Left lung (tissue), 10 donors: Measurements from ENCODE around the gene GPRC6A. TPM values are rescaled to one million over a fixed set of nuclear protein-coding genes. Genes with fewer than 3 reads are reported as not detected.

Source experiments
- ATAC-seq: fragments of 200-7000 bp; cut with Tn5 transposase; one replicate; pipeline ENCODE4 v1.9.1; 2020; ENCODE audit warnings: moderate library complexity
- DNase-seq, 4 donors: peaks; one replicate each; pipeline ENCODE4 v3.0.0-alpha.2; 2013 to 2020
- H3K27ac ChIP-seq, 2 donors: fragments of 200-600 bp; sonication (generic) in 1 of 2; one replicate each; pipeline versions ENCODE4 v1.5.0 to v1.8.0; 2020 to 2021
- H3K27me3 ChIP-seq, 2 donors: fragments of 200-600 bp; sonication (generic) in 1 of 2; one replicate each; pipeline versions ENCODE4 v1.5.0 to v1.8.0; 2020 to 2021
- H3K36me3 ChIP-seq, 2 donors: fragments of 200-600 bp; sonication (generic) in 1 of 2; one replicate each; pipeline versions ENCODE4 v1.5.0 to v1.8.0; 2020 to 2021
- H3K4me1 ChIP-seq, 2 donors: fragments of 200-600 bp; one replicate each; pipeline ENCODE4 v1.8.0; 2021
- H3K4me3 ChIP-seq, 2 donors: fragments of 200-600 bp; sonication (generic) in 1 of 2; one replicate each; pipeline versions ENCODE4 v1.5.0 to v1.8.0; 2020 to 2021; ENCODE audit warnings: mild to moderate bottlenecking in 1 of 2
- H3K9me3 ChIP-seq, 2 donors: fragments of 200-600 bp; sonication (generic) in 1 of 2; one replicate each; pipeline versions ENCODE4 v1.5.0 to v1.8.0; 2020 to 2021
- CTCF ChIP-seq, 2 donors: fragments of 200-600 bp; sonication (generic) in 1 of 2; IDR thresholded peaks; one replicate each; pipeline versions ENCODE4 v1.5.0 to v1.8.0; 2021; ENCODE audit warnings: antibody characterized with exemption in 2 of 2
- intact Hi-C, 2 donors: fragments of 100-400 bp; cut with DNase I; formaldehyde crosslinking; loops; one replicate each; pipeline versions ENCODE4 v1.11.2 to v1.14.2; 2022
- polyA plus RNA-seq, 6 donors: library from polyadenylated mRNA; unstranded; fragments of 120-200 nt; gene quantifications; one replicate each; pipeline ENCODE4 v1.2.1, GENCODE V29; 2013; ENCODE audit not compliant: insufficient read length in 6 of 6
- total RNA-seq, 2 donors: library from RNA; stranded (reverse); fragmentation: NEBNext Ultra II Directional; extraction: Animal tissue kit (Norgen Biotek cat#: 25700); gene quantifications; one replicate each; pipeline ENCODE4 v1.2.1, GENCODE V29; 2021
- donor health status: DM: no; HTN: yes; CAD: no.
- donor health status: DM: no; HTN: no; CAD: no.

The GPRC6A gene
- total and polyA plus RNA-seq, 8 donors: 0.10 to 0.33 (median 0.13) TPM; not detected in 1

GRCh38 chr6:116783852-116784251, 45.0 kb downstream of the GPRC6A start:
- no peaks in the 10 kb centered on the region for H3K9me3 ChIP-seq
- intact Hi-C loops: no loop called here
- ATAC-seq: no peak

GRCh38 chr6:116779573-116780164, 49.2 kb downstream of the GPRC6A start:
- Histone ChIP-seq H3K4me1 (no peaks in the 10 kb centered on the region), H3K27me3 (peaks cover 0 to 16% of the 10 kb centered on the region in 2 donors), H3K27ac (no peak overlapping the region), H3K36me3 (no peaks in the 10 kb centered on the region), H3K9me3 (no peaks in the 10 kb centered on the region), H3K4me3 (no peak overlapping the region)
- intact Hi-C loops: no loop called here
- peak in 2 of 4 donors; percentile 37 to 68 for DNase-seq
- peak in 1 of 2 donors; percentile 24 for TF ChIP-seq CTCF (IDR thresholded peaks at IDR 0.05)
- peak; percentile 64 for ATAC-seq

More at GRCh38 chr6:116783852-116784251, 45.0 kb downstream of the GPRC6A start:
- no peak overlapping the region for H3K27ac ChIP-seq
- peaks cover 0 to 11% of the 10 kb centered on the region in 2 donors for H3K27me3 ChIP-seq
- H3K36me3 ChIP-seq: no peaks in the 10 kb centered on the region
- no peak overlapping the region for H3K4me3 ChIP-seq
- no peak for TF ChIP-seq CTCF (IDR thresholded peaks at IDR 0.05)
- no peak for DNase-seq
- H3K4me1 ChIP-seq: no peaks in the 10 kb centered on the region

- no peak for DNase-seq
- intact Hi-C loops: no loop called here
- Histone ChIP-seq H3K4me1 (no peaks in the 10 kb centered on the region), H3K27ac (no peak overlapping the region), H3K27me3 (peaks cover 0 to 6% of the 10 kb centered on the region in 2 donors), H3K4me3 (no peak overlapping the region), H3K36me3 (no peaks in the 10 kb centered on the region), H3K9me3 (no peaks in the 10 kb centered on the region)
- no peak for ATAC-seq
- no peak for TF ChIP-seq CTCF (IDR thresholded peaks at IDR 0.05)
Measured at GRCh38 chr6:116773886-116774285, 55.0 kb downstream of the GPRC6A start.

- TF ChIP-seq CTCF (IDR thresholded peaks at IDR 0.05): no peak
- DNase-seq: no peak
- peaks cover 3 to 10% of the 10 kb centered on the region in 2 donors for H3K27me3 ChIP-seq
- no peak overlapping the region for H3K27ac ChIP-seq
- H3K4me1 ChIP-seq: no peaks in the 10 kb centered on the region
- no peak overlapping the region for H3K4me3 ChIP-seq
- ATAC-seq: no peak
- intact Hi-C loops: no loop called here
- H3K36me3 ChIP-seq: no peaks in the 10 kb centered on the region
- H3K9me3 ChIP-seq: no peaks in the 10 kb centered on the region
Measured at GRCh38 chr6:116772450-116772849, 56.4 kb downstream of the GPRC6A start.

GRCh38 chr6:116767715-116768114, 61.2 kb downstream of the GPRC6A start:
- Histone ChIP-seq H3K4me1 (peaks cover 0 to 15% of the 10 kb centered on the region in 2 donors), H3K9me3 (no peaks in the 10 kb centered on the region), H3K36me3 (no peaks in the 10 kb centered on the region), H3K27me3 (peaks cover 40 to 58% of the 10 kb centered on the region in 2 donors), H3K27ac (no peak overlapping the region), H3K4me3 (no peak overlapping the region)
- ATAC-seq: no peak
- no peak for TF ChIP-seq CTCF (IDR thresholded peaks at IDR 0.05)
- intact Hi-C loops: no loop called here
- no peak for DNase-seq
